HL-60 (cell line): Measurements from ENCODE around the gene APLP2.

ENCODE experiments used
- POLR2AphosphoS5 ChIP-seq: IDR thresholded peaks from 2 replicates; pipeline ENCODE4 v1.6.1; 2012; ENCODE audit warnings: low read depth
- TF ChIP-seq, protein P1 (sequence below): IDR thresholded peaks from one replicate; pipeline ENCODE4 v1.5.1; 2011; ENCODE audit warnings: low read length, control low read depth, inconsistent platforms; ENCODE audit not compliant: insufficient read depth
- TF ChIP-seq, protein P2 (sequence below): IDR thresholded peaks from 2 replicates; pipeline ENCODE4 v1.6.1; 2012; ENCODE audit warnings: low read depth; ENCODE audit not compliant: insufficient replicate concordance

GRCh38 chr11:130114281-130114680, 44.6 kb downstream of the APLP2 start:
- TF ChIP-seq, protein P1, sequence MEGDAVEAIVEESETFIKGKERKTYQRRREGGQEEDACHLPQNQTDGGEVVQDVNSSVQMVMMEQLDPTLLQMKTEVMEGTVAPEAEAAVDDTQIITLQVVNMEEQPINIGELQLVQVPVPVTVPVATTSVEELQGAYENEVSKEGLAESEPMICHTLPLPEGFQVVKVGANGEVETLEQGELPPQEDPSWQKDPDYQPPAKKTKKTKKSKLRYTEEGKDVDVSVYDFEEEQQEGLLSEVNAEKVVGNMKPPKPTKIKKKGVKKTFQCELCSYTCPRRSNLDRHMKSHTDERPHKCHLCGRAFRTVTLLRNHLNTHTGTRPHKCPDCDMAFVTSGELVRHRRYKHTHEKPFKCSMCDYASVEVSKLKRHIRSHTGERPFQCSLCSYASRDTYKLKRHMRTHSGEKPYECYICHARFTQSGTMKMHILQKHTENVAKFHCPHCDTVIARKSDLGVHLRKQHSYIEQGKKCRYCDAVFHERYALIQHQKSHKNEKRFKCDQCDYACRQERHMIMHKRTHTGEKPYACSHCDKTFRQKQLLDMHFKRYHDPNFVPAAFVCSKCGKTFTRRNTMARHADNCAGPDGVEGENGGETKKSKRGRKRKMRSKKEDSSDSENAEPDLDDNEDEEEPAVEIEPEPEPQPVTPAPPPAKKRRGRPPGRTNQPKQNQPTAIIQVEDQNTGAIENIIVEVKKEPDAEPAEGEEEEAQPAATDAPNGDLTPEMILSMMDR, result no peak
- TF ChIP-seq, protein P2, sequence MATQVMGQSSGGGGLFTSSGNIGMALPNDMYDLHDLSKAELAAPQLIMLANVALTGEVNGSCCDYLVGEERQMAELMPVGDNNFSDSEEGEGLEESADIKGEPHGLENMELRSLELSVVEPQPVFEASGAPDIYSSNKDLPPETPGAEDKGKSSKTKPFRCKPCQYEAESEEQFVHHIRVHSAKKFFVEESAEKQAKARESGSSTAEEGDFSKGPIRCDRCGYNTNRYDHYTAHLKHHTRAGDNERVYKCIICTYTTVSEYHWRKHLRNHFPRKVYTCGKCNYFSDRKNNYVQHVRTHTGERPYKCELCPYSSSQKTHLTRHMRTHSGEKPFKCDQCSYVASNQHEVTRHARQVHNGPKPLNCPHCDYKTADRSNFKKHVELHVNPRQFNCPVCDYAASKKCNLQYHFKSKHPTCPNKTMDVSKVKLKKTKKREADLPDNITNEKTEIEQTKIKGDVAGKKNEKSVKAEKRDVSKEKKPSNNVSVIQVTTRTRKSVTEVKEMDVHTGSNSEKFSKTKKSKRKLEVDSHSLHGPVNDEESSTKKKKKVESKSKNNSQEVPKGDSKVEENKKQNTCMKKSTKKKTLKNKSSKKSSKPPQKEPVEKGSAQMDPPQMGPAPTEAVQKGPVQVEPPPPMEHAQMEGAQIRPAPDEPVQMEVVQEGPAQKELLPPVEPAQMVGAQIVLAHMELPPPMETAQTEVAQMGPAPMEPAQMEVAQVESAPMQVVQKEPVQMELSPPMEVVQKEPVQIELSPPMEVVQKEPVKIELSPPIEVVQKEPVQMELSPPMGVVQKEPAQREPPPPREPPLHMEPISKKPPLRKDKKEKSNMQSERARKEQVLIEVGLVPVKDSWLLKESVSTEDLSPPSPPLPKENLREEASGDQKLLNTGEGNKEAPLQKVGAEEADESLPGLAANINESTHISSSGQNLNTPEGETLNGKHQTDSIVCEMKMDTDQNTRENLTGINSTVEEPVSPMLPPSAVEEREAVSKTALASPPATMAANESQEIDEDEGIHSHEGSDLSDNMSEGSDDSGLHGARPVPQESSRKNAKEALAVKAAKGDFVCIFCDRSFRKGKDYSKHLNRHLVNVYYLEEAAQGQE, result no peak
- no peak for TF ChIP-seq POLR2AphosphoS5
